H9 (cell line): ENCODE results near the gene ZC3H12C. TPM values are rescaled to one million over a fixed set of nuclear protein-coding genes. Genes with fewer than 3 reads are reported as not detected.

Source experiments
- DNase-seq: peaks from one replicate; pipeline ENCODE4 v3.0.0-alpha.2; 2017
- H2AFZ ChIP-seq: one replicate; pipeline ENCODE4 v1.6.1; 2013; ENCODE audit warnings: mild to moderate bottlenecking, low read length, control low read depth, moderate library complexity
- H2AK5ac ChIP-seq: 2 replicates; pipeline ENCODE4 v1.6.1; 2013; ENCODE audit warnings: low read length, control low read depth, mixed read lengths; ENCODE audit not compliant: insufficient read length
- H2BK120ac ChIP-seq: one replicate; pipeline ENCODE4 v1.6.1; 2013; ENCODE audit warnings: low read depth, mild to moderate bottlenecking, low read length, control low read depth, inconsistent platforms; ENCODE audit not compliant: poor library complexity, severe bottlenecking
- H2BK12ac ChIP-seq: 2 replicates; pipeline ENCODE4 v1.6.1; 2013; ENCODE audit warnings: low read length, control low read depth, mixed read lengths, low read depth; ENCODE audit not compliant: insufficient read length
- H2BK15ac ChIP-seq: 2 replicates; pipeline ENCODE4 v1.6.1; 2013; ENCODE audit warnings: low read depth, low read length, control low read depth
- H2BK20ac ChIP-seq: one replicate; pipeline ENCODE4 v1.6.1; 2013; ENCODE audit warnings: low read depth, mild to moderate bottlenecking, low read length, control low read depth, inconsistent platforms; ENCODE audit not compliant: poor library complexity, severe bottlenecking
- H2BK5ac ChIP-seq: 2 replicates; pipeline ENCODE4 v1.6.1; 2013; ENCODE audit warnings: low read length, control low read depth, mixed read lengths; ENCODE audit not compliant: insufficient read length
- H3K14ac ChIP-seq: 2 replicates; pipeline ENCODE4 v1.6.1; 2013; ENCODE audit warnings: low read length, control low read depth; ENCODE audit not compliant: insufficient read depth
- H3K18ac ChIP-seq: 2 replicates; pipeline ENCODE4 v1.6.1; 2013; ENCODE audit warnings: low read depth, mild to moderate bottlenecking, mixed read lengths, low read length, control low read depth; ENCODE audit not compliant: insufficient read length
- H3K23ac ChIP-seq: 2 replicates; pipeline ENCODE4 v1.6.1; 2013; ENCODE audit warnings: low read length, control low read depth, mixed read lengths, low read depth; ENCODE audit not compliant: insufficient read length
- H3K23me2 ChIP-seq: 2 replicates; pipeline ENCODE4 v1.6.1; 2013; ENCODE audit warnings: low read depth, mild to moderate bottlenecking, mixed read lengths, low read length, control low read depth; ENCODE audit not compliant: insufficient read length, poor library complexity, severe bottlenecking
- H3K27ac ChIP-seq: 2 replicates; pipeline ENCODE4 v1.5.1; 2013; ENCODE audit warnings: low read length, control low read depth, mixed read lengths, low read depth; ENCODE audit not compliant: insufficient read length
- H3K27me3 ChIP-seq: 2 replicates; pipeline ENCODE4 v1.6.1; 2013; ENCODE audit warnings: low read length, control low read depth, inconsistent platforms; ENCODE audit not compliant: insufficient read depth
- H3K4ac ChIP-seq: 2 replicates; pipeline ENCODE4 v1.6.1; 2013; ENCODE audit warnings: low read depth, mild to moderate bottlenecking, control low read depth, inconsistent platforms, low read length, moderate library complexity
- H3K4me1 ChIP-seq: 2 replicates; pipeline ENCODE4 v1.6.1; 2013; ENCODE audit warnings: low read length, control low read depth, inconsistent platforms; ENCODE audit not compliant: insufficient read depth
- H3K4me2 ChIP-seq: 2 replicates; pipeline ENCODE4 v1.6.1; 2013; ENCODE audit warnings: low read length, control low read depth, mixed read lengths; ENCODE audit not compliant: insufficient read length, insufficient read depth
- H3K56ac ChIP-seq: 2 replicates; pipeline ENCODE4 v1.6.1; 2013; ENCODE audit warnings: low read depth, mild to moderate bottlenecking, mixed read lengths, low read length, control low read depth; ENCODE audit not compliant: insufficient read length
- H3K79me1 ChIP-seq: 2 replicates; pipeline ENCODE4 v1.6.1; 2013; ENCODE audit warnings: low read depth, mild to moderate bottlenecking, moderate library complexity, low read length, control low read depth, inconsistent platforms; ENCODE audit not compliant: insufficient read depth, poor library complexity, severe bottlenecking
- H3K79me2 ChIP-seq: 2 replicates; pipeline ENCODE4 v1.6.1; 2013; ENCODE audit warnings: low read length, control low read depth, inconsistent platforms; ENCODE audit not compliant: insufficient read depth
- H3K9ac ChIP-seq: 2 replicates; pipeline ENCODE4 v1.6.1; 2013; ENCODE audit warnings: low read length, control low read depth, mixed read lengths; ENCODE audit not compliant: insufficient read length; ENCODE audit errors: extremely low read depth
- H3K9me3 ChIP-seq: one replicate; pipeline ENCODE4 v1.6.1; 2013; ENCODE audit warnings: low read depth, low read length, inconsistent platforms; ENCODE audit not compliant: control insufficient read depth
- H3T11ph ChIP-seq: one replicate; pipeline ENCODE4 v1.6.1; 2013; ENCODE audit warnings: mild to moderate bottlenecking, low read length, control low read depth, inconsistent platforms
- H4K20me1 ChIP-seq: one replicate; pipeline ENCODE4 v1.6.1; 2013; ENCODE audit not compliant: control insufficient read depth, insufficient read length, insufficient read depth
- H4K5ac ChIP-seq: 2 replicates; pipeline ENCODE4 v1.6.1; 2013; ENCODE audit warnings: low read depth, mild to moderate bottlenecking, mixed read lengths, low read length, control low read depth; ENCODE audit not compliant: insufficient read length
- H4K8ac ChIP-seq: replicated peaks from 2 replicates; pipeline ENCODE4 v1.6.1; 2013; ENCODE audit warnings: low read length, control low read depth, mixed read lengths, low read depth; ENCODE audit not compliant: insufficient read length
- H4K91ac ChIP-seq: 2 replicates; pipeline ENCODE4 v1.6.1; 2013; ENCODE audit warnings: low read depth, mild to moderate bottlenecking, moderate library complexity, mixed read lengths, low read length, control low read depth; ENCODE audit not compliant: insufficient read length
- H3K27ac Mint-ChIP-seq, 3 experiments: 2 replicates in 2 of 3; 3 replicates in 1 of 3; pipeline ENCODE4 v1.8.0; 2020 to 2021; ENCODE audit warnings: mixed read lengths in 3 of 3, mild to moderate bottlenecking in 1 of 3, moderate library complexity in 1 of 3
- H3K27me3 Mint-ChIP-seq: 2 replicates; pipeline ENCODE4 v1.8.0; 2021; ENCODE audit warnings: low read depth, mild to moderate bottlenecking, moderate library complexity, mixed read lengths
- H3K36me3 Mint-ChIP-seq, 3 experiments: 2 replicates in 2 of 3; 3 replicates in 1 of 3; pipeline ENCODE4 v1.8.0; 2020 to 2021; ENCODE audit warnings: low read depth in 3 of 3, mixed read lengths in 3 of 3; ENCODE audit not compliant: insufficient read depth in 1 of 3
- H3K4me1 Mint-ChIP-seq, 2 experiments: 2 replicates each; pipeline ENCODE4 v1.8.0; 2020; ENCODE audit warnings: mixed read lengths in 2 of 2
- H3K4me3 Mint-ChIP-seq, 2 experiments: 2 replicates in 1 of 2; 3 replicates in 1 of 2; pipeline ENCODE4 v1.8.0; 2020 to 2021; ENCODE audit warnings: mild to moderate bottlenecking in 2 of 2, mixed read lengths in 2 of 2, moderate library complexity in 1 of 2
- H3K9me3 Mint-ChIP-seq, 2 experiments: 2 replicates in 1 of 2; 3 replicates in 1 of 2; pipeline ENCODE4 v1.8.0; 2020; ENCODE audit warnings: mild to moderate bottlenecking in 2 of 2, mixed read lengths in 2 of 2, moderate library complexity in 1 of 2
- CTCF ChIP-seq: fragments of 200-600 bp; sonication (generic); conservative IDR thresholded peaks from 3 replicates; pipeline ENCODE4 v1.8.0; 2021; ENCODE audit warnings: antibody characterized with exemption, mild to moderate bottlenecking
- WGBS: extraction: QIAGEN DNeasy Blood & Tissue Kit; methylation state at CpG from one replicate; pipeline ENCODE4 v1.1.7; 2013; ENCODE audit warnings: missing lambda C conversion rate, low lambda C conversion rate, mixed read lengths; ENCODE audit not compliant: insufficient read length; ENCODE audit errors: extremely low coverage; 5-methylcytosine and 5-hydroxymethylcytosine counted together
- total RNA-seq: library from RNA; stranded (reverse); gene quantifications from 2 replicates; pipeline ENCODE4 v1.2.1, GENCODE V29; 2021

The ZC3H12C gene
- total RNA-seq, 1 experiment from 2014 or later, result 4.8 TPM

- H3K9me3 Mint-ChIP-seq, result peaks cover 0 to 4% of the 10 kb centered on the region in 2 experiments; a peak in 3 of 5 replicates
- H2AFZ ChIP-seq, result no peak overlapping the region
- H3K4me1 ChIP-seq, result peaks cover 4% of the 10 kb centered on the region; the same call in 1 of the 2 replicates
- H3K9ac ChIP-seq, result no peak overlapping the region
- no peak overlapping the region for H2BK15ac ChIP-seq
- no peak overlapping the region for H2BK20ac ChIP-seq
- H3K23me2 ChIP-seq, result no peaks in the 10 kb centered on the region
- no peak overlapping the region for H4K91ac ChIP-seq
- H2BK120ac ChIP-seq, result no peak overlapping the region
- H3K79me1 ChIP-seq, result no peaks in the 10 kb centered on the region
- TF ChIP-seq CTCF, result no peak
- no peak overlapping the region for H3K56ac ChIP-seq
- H3K4ac ChIP-seq, result no peak overlapping the region
- H4K20me1 ChIP-seq, result no peaks in the 10 kb centered on the region
- peaks cover 4 to 15% (median 12%) of the 10 kb centered on the region in 3 experiments; a peak in 6 of 7 replicates for H3K36me3 Mint-ChIP-seq
- no peak overlapping the region for H2BK5ac ChIP-seq
- H3T11ph ChIP-seq, result no peak overlapping the region
- no peaks in the 10 kb centered on the region for H3K27me3 Mint-ChIP-seq
- no peak overlapping the region for H4K8ac ChIP-seq
- H3K23ac ChIP-seq, result no peak overlapping the region
- peaks cover 4 to 6% of the 10 kb centered on the region in 2 experiments for H3K4me1 Mint-ChIP-seq
- no peak overlapping the region for H4K5ac ChIP-seq
- H3K27ac ChIP-seq, result no peak overlapping the region
- H3K27me3 ChIP-seq, result no peaks in the 10 kb centered on the region
- H3K27ac Mint-ChIP-seq, result no peak overlapping the region; a peak in 2 of 7 replicates
- no peak overlapping the region for H2BK12ac ChIP-seq
- no peak overlapping the region for H3K18ac ChIP-seq
- H2AK5ac ChIP-seq, result no peak overlapping the region
- no peaks in the 10 kb centered on the region for H3K9me3 ChIP-seq
- no peak for DNase-seq
- H3K4me3 Mint-ChIP-seq, result no peak overlapping the region
- no peaks in the 10 kb centered on the region for H3K79me2 ChIP-seq
- no CpG with 5 or more reads among the region's 7 CpGs for WGBS
- no peak overlapping the region for H3K14ac ChIP-seq
- H3K4me2 ChIP-seq, result no peak overlapping the region
Measured at GRCh38 chr11:110100476-110101240, 7.5 kb downstream of the ZC3H12C start.
